ENCODE measurements around the gene TINCR.

The TINCR gene

DNA sequence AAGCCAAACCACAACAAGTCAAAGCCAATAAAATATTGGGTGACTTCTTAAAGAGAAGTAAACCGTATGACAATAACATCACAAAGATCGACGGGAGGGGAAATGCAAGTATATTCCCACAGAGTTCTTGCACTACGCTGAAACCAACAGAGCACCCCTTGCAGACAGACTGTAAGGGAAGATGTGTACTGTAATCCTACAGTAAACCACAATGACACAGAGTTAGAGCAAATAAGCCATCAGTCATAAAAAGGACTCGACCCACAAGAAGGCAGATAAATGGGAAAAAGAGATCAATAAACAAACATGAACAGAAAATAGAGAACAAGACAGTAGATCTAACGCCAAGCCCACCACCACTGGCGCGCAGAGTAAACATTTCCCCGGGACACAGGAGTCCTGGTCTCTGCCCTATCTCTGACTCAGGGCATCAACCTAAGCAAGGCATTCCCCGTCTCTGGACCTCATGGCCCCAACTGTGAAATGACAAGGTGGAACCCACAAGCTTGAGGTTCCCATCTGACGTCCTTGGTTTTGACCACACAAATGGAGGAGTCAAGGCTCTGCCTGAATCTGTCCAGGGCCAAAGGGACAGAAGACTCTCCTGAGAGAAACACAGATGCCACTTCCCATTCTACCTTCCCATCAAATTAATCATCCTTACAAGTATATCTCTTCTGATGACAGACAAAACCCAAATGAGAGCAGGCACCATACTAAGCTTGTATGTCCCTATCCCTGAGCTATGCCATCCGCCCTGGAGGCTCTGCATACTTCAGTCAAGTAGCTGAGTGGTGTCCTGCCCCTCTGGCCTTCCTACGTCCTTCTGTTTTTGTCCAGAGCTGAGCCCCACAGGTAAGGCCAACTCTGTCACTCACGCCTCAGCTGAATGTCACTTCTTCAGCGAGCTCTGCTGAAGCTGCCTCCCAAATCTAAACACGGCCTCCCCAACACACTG, 39.8 kb upstream of the TINCR start:
- no peak overlapping the region for H3K27ac ChIP-seq
- TF ChIP-seq ZFX (IDR thresholded peaks at IDR 0.05; ENCODE audit: borderline replicate concordance) = no peak
- TF ChIP-seq, protein P1, sequence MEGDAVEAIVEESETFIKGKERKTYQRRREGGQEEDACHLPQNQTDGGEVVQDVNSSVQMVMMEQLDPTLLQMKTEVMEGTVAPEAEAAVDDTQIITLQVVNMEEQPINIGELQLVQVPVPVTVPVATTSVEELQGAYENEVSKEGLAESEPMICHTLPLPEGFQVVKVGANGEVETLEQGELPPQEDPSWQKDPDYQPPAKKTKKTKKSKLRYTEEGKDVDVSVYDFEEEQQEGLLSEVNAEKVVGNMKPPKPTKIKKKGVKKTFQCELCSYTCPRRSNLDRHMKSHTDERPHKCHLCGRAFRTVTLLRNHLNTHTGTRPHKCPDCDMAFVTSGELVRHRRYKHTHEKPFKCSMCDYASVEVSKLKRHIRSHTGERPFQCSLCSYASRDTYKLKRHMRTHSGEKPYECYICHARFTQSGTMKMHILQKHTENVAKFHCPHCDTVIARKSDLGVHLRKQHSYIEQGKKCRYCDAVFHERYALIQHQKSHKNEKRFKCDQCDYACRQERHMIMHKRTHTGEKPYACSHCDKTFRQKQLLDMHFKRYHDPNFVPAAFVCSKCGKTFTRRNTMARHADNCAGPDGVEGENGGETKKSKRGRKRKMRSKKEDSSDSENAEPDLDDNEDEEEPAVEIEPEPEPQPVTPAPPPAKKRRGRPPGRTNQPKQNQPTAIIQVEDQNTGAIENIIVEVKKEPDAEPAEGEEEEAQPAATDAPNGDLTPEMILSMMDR (IDR thresholded peaks at IDR 0.05) = no peak

DNA sequence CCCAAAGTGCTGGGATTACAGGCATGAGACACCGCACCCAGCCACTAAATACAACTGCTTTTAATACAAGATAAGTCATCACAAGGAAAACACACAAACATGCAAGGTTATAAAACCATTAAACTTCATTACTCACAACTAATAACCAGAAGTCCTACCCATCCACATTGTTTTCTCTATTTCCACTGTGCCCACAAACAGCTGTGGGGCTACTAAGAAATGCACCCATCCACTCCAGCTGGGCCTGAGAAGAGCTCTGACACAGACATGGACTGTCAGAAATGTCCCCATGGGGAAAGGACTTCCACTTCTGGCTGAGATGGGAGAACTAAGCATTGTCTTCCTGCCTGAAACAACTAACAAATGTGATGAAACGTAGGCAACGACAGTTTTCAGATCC, 37.6 kb upstream of the TINCR start:
- TF ChIP-seq ZFX (IDR thresholded peaks at IDR 0.05; ENCODE audit: borderline replicate concordance) = no peak
- TF ChIP-seq, protein P1 (IDR thresholded peaks at IDR 0.05) = no peak
- H3K27ac ChIP-seq = no peak overlapping the region

DNA sequence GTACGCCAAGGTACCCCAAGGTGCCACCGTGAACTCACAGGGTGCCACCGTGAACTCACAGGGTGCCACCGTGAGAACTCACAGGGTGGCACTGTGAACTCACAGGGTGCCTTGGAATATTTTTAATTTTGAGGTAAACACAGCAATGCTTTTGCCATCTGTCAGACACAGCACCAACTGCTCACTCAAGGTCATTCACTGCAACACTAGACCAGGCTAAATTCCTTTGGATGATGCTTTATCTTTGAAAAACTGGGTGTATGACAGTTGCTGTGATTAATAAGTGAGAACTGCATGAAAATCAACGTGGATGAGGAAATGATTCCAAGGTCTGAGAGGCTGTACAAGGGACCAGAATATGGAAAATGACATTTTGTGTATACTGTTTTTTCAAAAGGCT, 35.9 kb upstream of the TINCR start:
- no peak for TF ChIP-seq ZFX (IDR thresholded peaks at IDR 0.05; ENCODE audit: borderline replicate concordance)
- TF ChIP-seq, protein P1 (IDR thresholded peaks at IDR 0.05) = no peak
- no peak overlapping the region for H3K27ac ChIP-seq

DNA sequence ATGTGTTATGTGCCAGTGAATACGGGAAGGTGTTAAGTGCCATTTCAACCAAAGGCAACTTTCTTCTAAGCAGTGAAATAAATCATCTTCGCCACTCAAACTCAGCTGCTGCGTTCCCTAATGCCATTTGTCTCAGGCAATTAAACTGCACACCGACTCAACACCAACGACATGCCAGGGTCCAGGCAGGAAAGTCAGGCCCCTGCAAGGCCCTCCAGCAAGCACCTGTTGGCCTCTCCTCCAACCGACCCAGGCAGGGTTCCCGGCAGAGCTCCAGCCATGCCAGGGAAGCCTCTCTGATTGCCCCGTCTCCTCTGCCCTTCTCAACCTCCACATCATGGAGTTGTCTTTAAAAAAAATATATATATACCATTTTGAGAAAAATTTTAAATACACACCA, 33.0 kb upstream of the TINCR start:
- H3K27ac ChIP-seq = no peak overlapping the region
- TF ChIP-seq, protein P1 (IDR thresholded peaks at IDR 0.05) = no peak
- TF ChIP-seq ZFX (IDR thresholded peaks at IDR 0.05; ENCODE audit: borderline replicate concordance) = no peak

DNA sequence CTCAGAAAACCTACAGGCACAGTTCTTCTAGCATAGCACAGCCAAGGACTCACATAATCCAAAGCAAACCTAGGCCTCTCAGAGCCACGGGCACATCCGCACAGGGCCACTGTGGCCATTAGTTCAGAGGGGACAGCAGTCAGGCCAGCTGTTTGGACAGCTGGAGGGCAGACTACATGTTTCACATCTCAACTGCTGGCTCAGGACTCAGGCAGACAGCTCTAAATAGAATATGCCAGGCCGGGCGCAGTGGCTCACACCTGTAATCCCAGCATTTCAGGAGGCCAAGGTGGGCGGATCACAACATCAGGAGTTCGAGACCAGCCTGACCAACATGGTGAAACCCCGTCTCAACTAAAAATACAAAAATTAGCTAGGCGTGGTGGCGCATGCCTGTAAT, 28.0 kb upstream of the TINCR start:
- H3K27ac ChIP-seq = no peak overlapping the region
- TF ChIP-seq, protein P1 (IDR thresholded peaks at IDR 0.05) = no peak
- no peak for TF ChIP-seq ZFX (IDR thresholded peaks at IDR 0.05; ENCODE audit: borderline replicate concordance)

DNA sequence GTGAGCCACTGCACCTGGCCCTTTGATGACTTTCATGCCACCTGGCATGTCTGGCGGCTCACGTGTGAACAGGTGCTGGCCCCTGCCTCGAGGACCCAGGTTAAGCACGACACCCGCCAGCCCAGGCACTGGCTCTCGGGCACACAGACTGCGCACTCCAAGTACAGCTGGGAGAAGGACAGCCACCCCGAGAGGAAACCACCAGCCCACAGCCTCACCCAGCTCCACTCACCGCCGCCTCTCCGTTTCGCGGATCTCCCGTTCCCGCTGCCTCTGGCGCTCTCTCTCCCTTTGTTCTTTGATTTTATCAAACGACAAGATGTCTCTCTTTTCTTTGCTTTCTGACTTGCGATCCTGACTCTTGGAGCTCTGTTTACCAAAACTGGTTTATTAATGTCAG, 27.4 kb upstream of the TINCR start:
- TF ChIP-seq, protein P1 (IDR thresholded peaks at IDR 0.05) = no peak
- no peak for TF ChIP-seq ZFX (IDR thresholded peaks at IDR 0.05; ENCODE audit: borderline replicate concordance)
- no peak overlapping the region for H3K27ac ChIP-seq

DNA sequence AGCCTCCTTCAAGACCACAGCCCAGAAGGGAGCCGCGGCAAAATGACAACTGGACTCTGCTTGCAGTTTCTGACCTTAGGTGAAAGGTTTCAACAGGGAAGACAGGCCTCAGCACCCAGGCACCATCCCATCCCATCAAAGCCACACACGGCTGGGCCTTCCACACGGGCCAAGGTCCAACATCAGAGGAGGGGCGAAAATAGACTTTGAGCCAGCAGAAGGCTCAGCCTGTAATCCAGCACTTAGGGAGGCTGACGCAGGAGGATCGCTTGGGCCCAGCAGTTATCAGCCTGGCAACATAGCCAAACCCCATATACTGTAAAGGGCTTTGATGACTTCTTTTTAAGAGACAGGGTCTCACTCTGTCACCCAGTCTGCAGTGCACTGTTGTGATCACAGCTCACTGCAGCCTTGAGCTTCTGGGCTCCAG, 26.8 kb upstream of the TINCR start:
- TF ChIP-seq, protein P1 (IDR thresholded peaks at IDR 0.05) = no peak
- no peak for TF ChIP-seq ZFX (IDR thresholded peaks at IDR 0.05; ENCODE audit: borderline replicate concordance)
- H3K27ac ChIP-seq = no peak overlapping the region
